Measurements from ENCODE around the gene OCSTAMP. TPM values are rescaled to one million over a fixed set of nuclear protein-coding genes. Genes with fewer than 3 reads are reported as not detected.

OCSTAMP gene
- total RNA-seq, 1 donor: not detected

- H3K9me3 ChIP-seq (ENCODE audit: low read depth, low read length): no peaks in the 10 kb centered on the region
- no peaks in the 10 kb centered on the region for H3K27me3 ChIP-seq (ENCODE audit: insufficient read depth, low read length)
- peaks cover 48% of the 10 kb centered on the region for H3K4me1 ChIP-seq (ENCODE audit: insufficient read depth, low read length)
- H3K4me3 ChIP-seq (ENCODE audit: low read length): no peak overlapping the region
These were observed 1.1 kb downstream of the OCSTAMP start for GRCh38 chr20:46549188-46549972.

- peaks cover 48% of the 10 kb centered on the region for H3K4me1 ChIP-seq (ENCODE audit: insufficient read depth, low read length)
- no peak overlapping the region for H3K4me3 ChIP-seq (ENCODE audit: low read length)
- no peaks in the 10 kb centered on the region for H3K27me3 ChIP-seq (ENCODE audit: insufficient read depth, low read length)
- H3K9me3 ChIP-seq (ENCODE audit: low read depth, low read length): no peaks in the 10 kb centered on the region
These were observed 1.8 kb downstream of the OCSTAMP start for GRCh38 chr20:46548688-46549087.

- no peaks in the 10 kb centered on the region for H3K9me3 ChIP-seq (ENCODE audit: low read depth, low read length)
- H3K27me3 ChIP-seq (ENCODE audit: insufficient read depth, low read length): no peaks in the 10 kb centered on the region
- no peak overlapping the region for H3K4me3 ChIP-seq (ENCODE audit: low read length)
- H3K4me1 ChIP-seq (ENCODE audit: insufficient read depth, low read length): peaks cover 43% of the 10 kb centered on the region
These were observed 2.5 kb downstream of the OCSTAMP start for GRCh38 chr20:46547995-46548394.

- Histone ChIP-seq H3K27me3 (ENCODE audit: insufficient read depth, low read length) (peaks cover 3% of the 10 kb centered on the region), H3K9me3 (ENCODE audit: low read depth, low read length) (no peaks in the 10 kb centered on the region), H3K4me3 (ENCODE audit: low read length) (no peak overlapping the region), H3K4me1 (ENCODE audit: insufficient read depth, low read length) (peaks cover 32% of the 10 kb centered on the region)
These were observed 3.5 kb downstream of the OCSTAMP start for GRCh38 chr20:46546936-46547335.

- Histone ChIP-seq H3K4me1 (ENCODE audit: insufficient read depth, low read length) (peaks cover 27% of the 10 kb centered on the region), H3K4me3 (ENCODE audit: low read length) (no peak overlapping the region), H3K9me3 (ENCODE audit: low read depth, low read length) (no peaks in the 10 kb centered on the region), H3K27me3 (ENCODE audit: insufficient read depth, low read length) (peaks cover 3% of the 10 kb centered on the region)
These were observed 4.2 kb downstream of the OCSTAMP start for GRCh38 chr20:46546298-46546697.

GRCh38 chr20:46545827-46546138 lies 4.7 kb downstream of the OCSTAMP start:
- H3K4me1 ChIP-seq (ENCODE audit: insufficient read depth, low read length): peaks cover 23% of the 10 kb centered on the region
- no peak overlapping the region for H3K4me3 ChIP-seq (ENCODE audit: low read length)
- H3K9me3 ChIP-seq (ENCODE audit: low read depth, low read length): no peaks in the 10 kb centered on the region
- H3K27me3 ChIP-seq (ENCODE audit: insufficient read depth, low read length): peaks cover 6% of the 10 kb centered on the region

- Histone ChIP-seq H3K27me3 (ENCODE audit: insufficient read depth, low read length) (peaks cover 6% of the 10 kb centered on the region), H3K4me3 (ENCODE audit: low read length) (no peak overlapping the region), H3K9me3 (ENCODE audit: low read depth, low read length) (no peaks in the 10 kb centered on the region), H3K4me1 (ENCODE audit: insufficient read depth, low read length) (peaks cover 17% of the 10 kb centered on the region)
These were observed 5.2 kb downstream of the OCSTAMP start for GRCh38 chr20:46545077-46545826.

GRCh38 chr20:46544576-46544975 lies 5.9 kb downstream of the OCSTAMP start:
- H3K4me1 ChIP-seq (ENCODE audit: insufficient read depth, low read length): peaks cover 15% of the 10 kb centered on the region
- no peaks in the 10 kb centered on the region for H3K9me3 ChIP-seq (ENCODE audit: low read depth, low read length)
- H3K4me3 ChIP-seq (ENCODE audit: low read length): no peak overlapping the region
- H3K27me3 ChIP-seq (ENCODE audit: insufficient read depth, low read length): peaks cover 8% of the 10 kb centered on the region

- H3K9me3 ChIP-seq (ENCODE audit: low read depth, low read length): no peaks in the 10 kb centered on the region
- H3K4me3 ChIP-seq (ENCODE audit: low read length): no peak overlapping the region
These were observed 6.5 kb downstream of the OCSTAMP start for GRCh38 chr20:46543959-46544358.

GRCh38 chr20:46543033-46543432 lies 7.4 kb downstream of the OCSTAMP start:
- Histone ChIP-seq H3K27me3 (ENCODE audit: insufficient read depth, low read length) (peaks cover 17% of the 10 kb centered on the region), H3K9me3 (ENCODE audit: low read depth, low read length) (no peaks in the 10 kb centered on the region), H3K4me1 (ENCODE audit: insufficient read depth, low read length) (peaks cover 15% of the 10 kb centered on the region), H3K4me3 (ENCODE audit: low read length) (no peak overlapping the region)

More at GRCh38 chr20:46543959-46544358, 6.5 kb downstream of the OCSTAMP start:
- Histone ChIP-seq H3K27me3 (ENCODE audit: insufficient read depth, low read length) (peaks cover 11% of the 10 kb centered on the region), H3K4me1 (ENCODE audit: insufficient read depth, low read length) (peaks cover 15% of the 10 kb centered on the region)

- Histone ChIP-seq H3K4me3 (ENCODE audit: low read length) (no peak overlapping the region), H3K9me3 (ENCODE audit: low read depth, low read length) (no peaks in the 10 kb centered on the region), H3K27me3 (ENCODE audit: insufficient read depth, low read length) (peaks cover 17% of the 10 kb centered on the region), H3K4me1 (ENCODE audit: insufficient read depth, low read length) (peaks cover 15% of the 10 kb centered on the region)
These were observed 9.1 kb downstream of the OCSTAMP start for GRCh38 chr20:46541229-46541935.

- no peaks in the 10 kb centered on the region for H3K4me1 ChIP-seq (ENCODE audit: insufficient read depth, low read length)
- peaks cover 17% of the 10 kb centered on the region for H3K27me3 ChIP-seq (ENCODE audit: insufficient read depth, low read length)
- H3K4me3 ChIP-seq (ENCODE audit: low read length): no peak overlapping the region
- no peaks in the 10 kb centered on the region for H3K9me3 ChIP-seq (ENCODE audit: low read depth, low read length)
These were observed 11.3 kb downstream of the OCSTAMP start for GRCh38 chr20:46539113-46539512.

- Histone ChIP-seq H3K9me3 (ENCODE audit: low read depth, low read length) (no peaks in the 10 kb centered on the region), H3K4me3 (ENCODE audit: low read length) (no peak overlapping the region), H3K4me1 (ENCODE audit: insufficient read depth, low read length) (no peaks in the 10 kb centered on the region), H3K27me3 (ENCODE audit: insufficient read depth, low read length) (peaks cover 1% of the 10 kb centered on the region)
These were observed 19.8 kb downstream of the OCSTAMP start for GRCh38 chr20:46530640-46531039.

- H3K27me3 ChIP-seq (ENCODE audit: insufficient read depth, low read length): peaks cover 5% of the 10 kb centered on the region
- H3K4me3 ChIP-seq (ENCODE audit: low read length): no peak overlapping the region
- H3K9me3 ChIP-seq (ENCODE audit: low read depth, low read length): no peaks in the 10 kb centered on the region
- H3K4me1 ChIP-seq (ENCODE audit: insufficient read depth, low read length): no peaks in the 10 kb centered on the region
These were observed 26.6 kb downstream of the OCSTAMP start for GRCh38 chr20:46523696-46524328.

GRCh38 chr20:46523108-46523507 lies 27.3 kb downstream of the OCSTAMP start:
- Histone ChIP-seq H3K27me3 (ENCODE audit: insufficient read depth, low read length) (peaks cover 5% of the 10 kb centered on the region), H3K4me3 (ENCODE audit: low read length) (no peak overlapping the region), H3K4me1 (ENCODE audit: insufficient read depth, low read length) (no peaks in the 10 kb centered on the region), H3K9me3 (ENCODE audit: low read depth, low read length) (no peaks in the 10 kb centered on the region)
